HL-60 (cell line): Measurements from ENCODE around the gene SENP6.

Experiments used
- DNase-seq, 2 experiments: peaks; one replicate each; pipeline ENCODE4 v3.0.0-alpha.2; 2010 to 2020; ENCODE audit warnings: low read depth in 1 of 2, low spot score in 1 of 2
- H3K27ac ChIP-seq: fragments of 250-450 bp; sonication (Bioruptor Pico); replicated peaks from 2 replicates; pipeline ENCODE4 v1.5.1; 2020; ENCODE audit warnings: mild to moderate bottlenecking, moderate library complexity
- H3K27me3 ChIP-seq: fragments of 250-450 bp; sonication (Bioruptor Pico); 2 replicates; pipeline ENCODE4 v1.5.1; 2021; ENCODE audit warnings: mild to moderate bottlenecking, moderate library complexity; ENCODE audit not compliant: insufficient read depth, poor library complexity, severe bottlenecking
- H3K4me3 ChIP-seq: replicated peaks from 2 replicates; pipeline ENCODE4 v1.5.1; 2011; ENCODE audit warnings: mild to moderate bottlenecking, control low read depth, low read length; ENCODE audit not compliant: insufficient read depth
- GABPA ChIP-seq: IDR thresholded peaks from 2 replicates; pipeline ENCODE4 v1.6.1; 2012; ENCODE audit warnings: low read depth
- POLR2AphosphoS5 ChIP-seq: IDR thresholded peaks from 2 replicates; pipeline ENCODE4 v1.6.1; 2012; ENCODE audit warnings: low read depth
- SPI1 ChIP-seq: IDR thresholded peaks from 2 replicates; pipeline ENCODE4 v1.6.1; 2012; ENCODE audit warnings: low read depth, mild to moderate bottlenecking, borderline replicate concordance
- TF ChIP-seq, protein P1 (sequence below): IDR thresholded peaks from one replicate; pipeline ENCODE4 v1.5.1; 2011; ENCODE audit warnings: low read length, control low read depth, inconsistent platforms; ENCODE audit not compliant: insufficient read depth
- TF ChIP-seq, protein P2 (sequence below): IDR thresholded peaks from 2 replicates; pipeline ENCODE4 v1.6.1; 2012; ENCODE audit warnings: low read depth; ENCODE audit not compliant: insufficient replicate concordance

SENP6 gene

DNA sequence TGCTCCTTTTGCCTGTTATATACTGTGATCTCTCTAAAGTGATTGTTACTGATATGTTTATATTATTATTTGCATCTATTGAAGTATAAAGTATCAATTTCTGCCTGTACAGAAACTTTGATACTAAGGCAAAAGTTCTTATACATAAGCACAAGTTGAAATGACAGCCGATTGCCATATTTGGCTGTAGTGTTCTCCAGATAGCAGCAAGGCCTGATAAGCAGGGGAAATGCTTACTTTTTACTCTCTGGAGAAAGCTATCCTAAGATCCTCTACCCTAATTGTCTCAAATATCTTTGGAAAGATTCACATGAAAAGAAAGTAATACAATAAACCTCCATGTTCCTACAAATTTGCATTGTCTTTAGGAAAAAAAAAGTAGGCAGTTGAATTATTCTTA, 31.4 kb downstream of the SENP6 start:
- H3K4me3 ChIP-seq = no peak overlapping the region

GRCh38 chr6:75642311-75642710, 40.6 kb downstream of the SENP6 start:
- no peak for DNase-seq
- Histone ChIP-seq H3K27ac (no peak overlapping the region), H3K27me3 (no peaks in the 10 kb centered on the region), H3K4me3 (no peak overlapping the region)
- no peak for TF ChIP-seq GABPA
- TF ChIP-seq, protein P1, sequence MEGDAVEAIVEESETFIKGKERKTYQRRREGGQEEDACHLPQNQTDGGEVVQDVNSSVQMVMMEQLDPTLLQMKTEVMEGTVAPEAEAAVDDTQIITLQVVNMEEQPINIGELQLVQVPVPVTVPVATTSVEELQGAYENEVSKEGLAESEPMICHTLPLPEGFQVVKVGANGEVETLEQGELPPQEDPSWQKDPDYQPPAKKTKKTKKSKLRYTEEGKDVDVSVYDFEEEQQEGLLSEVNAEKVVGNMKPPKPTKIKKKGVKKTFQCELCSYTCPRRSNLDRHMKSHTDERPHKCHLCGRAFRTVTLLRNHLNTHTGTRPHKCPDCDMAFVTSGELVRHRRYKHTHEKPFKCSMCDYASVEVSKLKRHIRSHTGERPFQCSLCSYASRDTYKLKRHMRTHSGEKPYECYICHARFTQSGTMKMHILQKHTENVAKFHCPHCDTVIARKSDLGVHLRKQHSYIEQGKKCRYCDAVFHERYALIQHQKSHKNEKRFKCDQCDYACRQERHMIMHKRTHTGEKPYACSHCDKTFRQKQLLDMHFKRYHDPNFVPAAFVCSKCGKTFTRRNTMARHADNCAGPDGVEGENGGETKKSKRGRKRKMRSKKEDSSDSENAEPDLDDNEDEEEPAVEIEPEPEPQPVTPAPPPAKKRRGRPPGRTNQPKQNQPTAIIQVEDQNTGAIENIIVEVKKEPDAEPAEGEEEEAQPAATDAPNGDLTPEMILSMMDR = no peak
- TF ChIP-seq POLR2AphosphoS5 = no peak
- TF ChIP-seq SPI1 = no peak
- TF ChIP-seq, protein P2, sequence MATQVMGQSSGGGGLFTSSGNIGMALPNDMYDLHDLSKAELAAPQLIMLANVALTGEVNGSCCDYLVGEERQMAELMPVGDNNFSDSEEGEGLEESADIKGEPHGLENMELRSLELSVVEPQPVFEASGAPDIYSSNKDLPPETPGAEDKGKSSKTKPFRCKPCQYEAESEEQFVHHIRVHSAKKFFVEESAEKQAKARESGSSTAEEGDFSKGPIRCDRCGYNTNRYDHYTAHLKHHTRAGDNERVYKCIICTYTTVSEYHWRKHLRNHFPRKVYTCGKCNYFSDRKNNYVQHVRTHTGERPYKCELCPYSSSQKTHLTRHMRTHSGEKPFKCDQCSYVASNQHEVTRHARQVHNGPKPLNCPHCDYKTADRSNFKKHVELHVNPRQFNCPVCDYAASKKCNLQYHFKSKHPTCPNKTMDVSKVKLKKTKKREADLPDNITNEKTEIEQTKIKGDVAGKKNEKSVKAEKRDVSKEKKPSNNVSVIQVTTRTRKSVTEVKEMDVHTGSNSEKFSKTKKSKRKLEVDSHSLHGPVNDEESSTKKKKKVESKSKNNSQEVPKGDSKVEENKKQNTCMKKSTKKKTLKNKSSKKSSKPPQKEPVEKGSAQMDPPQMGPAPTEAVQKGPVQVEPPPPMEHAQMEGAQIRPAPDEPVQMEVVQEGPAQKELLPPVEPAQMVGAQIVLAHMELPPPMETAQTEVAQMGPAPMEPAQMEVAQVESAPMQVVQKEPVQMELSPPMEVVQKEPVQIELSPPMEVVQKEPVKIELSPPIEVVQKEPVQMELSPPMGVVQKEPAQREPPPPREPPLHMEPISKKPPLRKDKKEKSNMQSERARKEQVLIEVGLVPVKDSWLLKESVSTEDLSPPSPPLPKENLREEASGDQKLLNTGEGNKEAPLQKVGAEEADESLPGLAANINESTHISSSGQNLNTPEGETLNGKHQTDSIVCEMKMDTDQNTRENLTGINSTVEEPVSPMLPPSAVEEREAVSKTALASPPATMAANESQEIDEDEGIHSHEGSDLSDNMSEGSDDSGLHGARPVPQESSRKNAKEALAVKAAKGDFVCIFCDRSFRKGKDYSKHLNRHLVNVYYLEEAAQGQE = no peak

More for the DNA sequence above, 31.4 kb downstream of the SENP6 start:
- Histone ChIP-seq H3K27me3 (no peaks in the 10 kb centered on the region), H3K27ac (no peak overlapping the region)
- DNase-seq = no peak
- TF ChIP-seq SPI1 (no peak), GABPA (no peak), POLR2AphosphoS5 (no peak)
- TF ChIP-seq, protein P1 = no peak
- TF ChIP-seq, protein P2 = no peak

DNA sequence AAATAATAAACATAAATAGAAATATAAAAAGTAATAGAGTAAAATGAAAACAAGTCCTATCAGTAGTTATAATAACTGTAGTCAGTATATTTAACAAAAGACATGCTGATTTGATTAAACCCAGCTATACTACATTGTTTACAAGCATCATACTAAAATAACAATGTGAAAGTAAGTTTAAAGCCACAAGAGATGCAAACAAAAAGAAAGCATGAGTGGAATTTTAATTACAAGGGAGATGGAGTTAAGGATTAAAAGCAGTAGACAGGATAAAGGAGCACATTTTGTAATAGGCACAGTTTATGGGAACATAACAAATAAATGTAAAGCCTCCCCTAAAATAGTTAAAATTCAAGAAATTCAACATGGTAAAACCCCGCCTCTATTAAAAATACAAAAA, 41.5 kb downstream of the SENP6 start:
- TF ChIP-seq, protein P1 = no peak
- no peak for TF ChIP-seq POLR2AphosphoS5
- TF ChIP-seq SPI1 = no peak
- TF ChIP-seq GABPA = no peak
- TF ChIP-seq, protein P2 = no peak
- no peak for DNase-seq
- H3K4me3 ChIP-seq = no peak overlapping the region
- no peaks in the 10 kb centered on the region for H3K27me3 ChIP-seq
- H3K27ac ChIP-seq = no peak overlapping the region
